ENCODE measurements around the gene CDC5L.

DNA sequence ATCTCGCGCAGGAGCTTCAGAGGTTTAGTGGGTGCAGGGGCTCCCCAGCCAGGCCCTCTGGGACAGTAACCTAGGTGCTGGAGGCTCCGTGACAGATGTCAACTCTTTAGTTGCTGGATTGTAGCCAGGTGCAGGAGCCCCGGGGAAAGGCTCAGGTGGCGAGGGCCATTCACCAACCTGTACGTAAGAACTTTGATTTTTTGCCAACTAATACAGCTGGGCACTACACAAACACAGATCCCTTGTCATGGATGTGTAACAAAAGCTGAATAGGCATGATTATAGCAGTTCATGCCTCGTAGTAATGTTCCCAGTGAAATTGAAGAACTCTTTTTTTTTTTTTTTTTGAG, 82.6 kb downstream of the CDC5L start:
- no peak for TF ChIP-seq POLR2AphosphoS5 (IDR thresholded peaks at IDR 0.05; ENCODE audit: borderline replicate concordance, low read depth, low read length)
- TF ChIP-seq EZH2 (IDR thresholded peaks at IDR 0.05), result no peak
- TF ChIP-seq FOXP2 (optimal IDR thresholded peaks at IDR 0.05; ENCODE audit: control extremely low read depth, extremely low read length, insufficient read depth), result no peak

All from SK-N-MC (cell line).